Neural cell (in vitro differentiated cells): ENCODE results near the gene RAB3C.

Experiments used
- CTCF ChIP-seq: fragments of 450-650 bp; IDR thresholded peaks from 2 replicates; pipeline ENCODE4 v1.5.1; 2014; ENCODE audit warnings: antibody characterized with exemption, mild to moderate bottlenecking, moderate library complexity; ENCODE audit not compliant: poor library complexity, severe bottlenecking
- EP300 ChIP-seq: fragments of 450-650 bp; conservative IDR thresholded peaks from 2 replicates; pipeline ENCODE4 v1.6.1; 2014; ENCODE audit warnings: antibody characterized with exemption, mild to moderate bottlenecking, moderate library complexity; ENCODE audit not compliant: poor library complexity, severe bottlenecking
- EZH2 ChIP-seq: fragments of 200-600, 300-800 bp; shearing (Covaris generic), sonication (generic); IDR thresholded peaks from 2 replicates; pipeline ENCODE4 v1.6.1; 2014; ENCODE audit warnings: antibody characterized with exemption, low read length, borderline replicate concordance, mild to moderate bottlenecking; ENCODE audit not compliant: insufficient read depth, poor library complexity, severe bottlenecking
- MXI1 ChIP-seq: fragments of 450-650 bp; conservative IDR thresholded peaks from 2 replicates; pipeline ENCODE4 v1.6.1; 2014; ENCODE audit warnings: antibody characterized with exemption, mild to moderate bottlenecking; ENCODE audit not compliant: poor library complexity, severe bottlenecking
- POLR2AphosphoS5 ChIP-seq: IDR thresholded peaks from 2 replicates; pipeline ENCODE4 v1.6.1; 2012
- RAD21 ChIP-seq: fragments of 450-650 bp; conservative IDR thresholded peaks from 2 replicates; pipeline ENCODE4 v1.6.1; 2014; ENCODE audit warnings: antibody characterized with exemption, mild to moderate bottlenecking, moderate library complexity

GRCh38 chr5:58857609-58858008, 274.7 kb downstream of the RAB3C start:
- TF ChIP-seq EZH2, result no peak
- no peak for TF ChIP-seq CTCF
- TF ChIP-seq MXI1, result no peak
- no peak for TF ChIP-seq RAD21
- TF ChIP-seq POLR2AphosphoS5, result no peak
- TF ChIP-seq EP300, result no peak
